CD4-positive, alpha-beta T cell (primary cell): ENCODE results near the gene CSTF3. TPM values are rescaled to one million over a fixed set of nuclear protein-coding genes. Genes with fewer than 3 reads are reported as not detected.

Source experiments
- ATAC-seq: fragments of 200-7000 bp; cut with Tn5 transposase; one replicate; pipeline ENCODE4 v1.10.0; 2022; ENCODE audit warnings: mild to moderate bottlenecking; ENCODE audit not compliant: poor library complexity
- CTCF ChIA-PET: fragments of 350-600 bp; sonication (Branson Sonifier 250); formaldehyde crosslinking; loops from one replicate; lab custom pipeline; 2021; ENCODE audit warnings: antibody characterized with exemption, inconsistent platforms; lab: Charles Lee
- POLR2A ChIA-PET: fragments of 350-600 bp; sonication (Branson Sonifier 250); formaldehyde crosslinking; loops from one replicate; lab custom pipeline; 2021; ENCODE audit warnings: antibody characterized with exemption, inconsistent platforms; lab: Charles Lee
- DNase-seq, 14 experiments: peaks; one replicate each; pipeline ENCODE4 v3.0.0-alpha.2; 2013 to 2020; ENCODE audit warnings: mixed read lengths in 2 of 14
- H3K27ac ChIP-seq, 2 donors: one replicate each; pipeline versions ENCODE4 v1.5.1 to v1.7.0; 2013; ENCODE audit warnings: low read length in 2 of 2, low read depth in 1 of 2, mild to moderate bottlenecking in 1 of 2
- H3K27me3 ChIP-seq, 2 experiments: 1 replicate in 1 of 2; 2 replicates in 1 of 2; pipeline versions ENCODE4 v1.6.1 to v1.7.0; 2013; ENCODE audit warnings: low read length in 2 of 2, control low read depth in 1 of 2, mild to moderate bottlenecking in 1 of 2, moderate library complexity in 1 of 2; ENCODE audit not compliant: insufficient read depth in 2 of 2, control insufficient read depth in 1 of 2
- H3K36me3 ChIP-seq: one replicate; pipeline ENCODE4 v1.6.1; 2013; ENCODE audit warnings: low read length, control low read depth; ENCODE audit not compliant: insufficient read depth
- H3K4me1 ChIP-seq: one replicate; pipeline ENCODE4 v1.6.1; 2013; ENCODE audit warnings: low read length, control low read depth; ENCODE audit not compliant: insufficient read depth
- H3K4me3 ChIP-seq: one replicate; pipeline ENCODE4 v1.5.1; 2013; ENCODE audit warnings: mild to moderate bottlenecking, low read length, moderate library complexity
- H3K9me3 ChIP-seq, 2 experiments: 1 replicate in 1 of 2; 2 replicates in 1 of 2; pipeline versions ENCODE4 v1.6.1 to v1.7.0; 2013; ENCODE audit warnings: low read length in 2 of 2, mild to moderate bottlenecking in 2 of 2, control low read depth in 1 of 2, moderate library complexity in 1 of 2; ENCODE audit not compliant: control insufficient read depth in 1 of 2, insufficient read depth in 1 of 2
- H3K27ac Mint-ChIP-seq: one replicate; pipeline ENCODE4 v1.8.0; 2020; ENCODE audit warnings: mixed read lengths
- H3K27me3 Mint-ChIP-seq: one replicate; pipeline ENCODE4 v1.8.0; 2021; ENCODE audit warnings: mixed read lengths
- H3K36me3 Mint-ChIP-seq: one replicate; pipeline ENCODE4 v1.8.0; 2021; ENCODE audit warnings: low read depth, mixed read lengths
- H3K4me1 Mint-ChIP-seq: one replicate; pipeline ENCODE4 v1.8.0; 2021; ENCODE audit warnings: low read depth, mixed read lengths
- H3K4me3 Mint-ChIP-seq: one replicate; pipeline ENCODE4 v1.8.0; 2020; ENCODE audit warnings: mild to moderate bottlenecking, mixed read lengths
- H3K9me3 Mint-ChIP-seq: one replicate; pipeline ENCODE4 v1.8.0; 2020; ENCODE audit warnings: mixed read lengths
- CTCF ChIP-seq: fragments of 200-600 bp; IDR thresholded peaks from one replicate; pipeline ENCODE4 v1.8.0; 2022; ENCODE audit warnings: antibody characterized with exemption, mild to moderate bottlenecking
- intact Hi-C, 2 experiments: fragments of 100-400 bp; cut with DNase I in 1 of 2; cut with micrococcal nuclease in 1 of 2; formaldehyde crosslinking; loops; one replicate each; pipeline versions ENCODE4 v1.15.1 to v1.9.0; 2023 to 2025; cut with DNase I, micrococcal nuclease
- total RNA-seq, 174 experiments: library from RNA in 2 of 174; stranded (reverse) in 2 of 174; gene quantifications; one replicate each; pipeline ENCODE4 v1.2.3 and lab custom pipeline; 2021 to 2026

The CSTF3 gene
- total RNA-seq, 2 experiments from 2014 or later = 6.4 to 9.9 TPM

- Histone ChIP-seq H3K27ac (no peak overlapping the region), H3K4me1 (no peaks in the 10 kb centered on the region), H3K4me3 (no peak overlapping the region), H3K36me3 (no peaks in the 10 kb centered on the region), H3K27me3 (no peaks in the 10 kb centered on the region), H3K9me3 (no peaks in the 10 kb centered on the region)
- Mint-ChIP-seq H3K9me3 (no peaks in the 10 kb centered on the region), H3K27ac (no peak overlapping the region), H3K4me3 (no peak overlapping the region), H3K27me3 (no peaks in the 10 kb centered on the region), H3K36me3 (no peaks in the 10 kb centered on the region), H3K4me1 (no peaks in the 10 kb centered on the region)
- ChIA-PET CTCF (no interaction called here), POLR2A (interaction anchor here (1.5 kb wide), 1 partner anchor 30 kb away, joined by 4 read pairs; the partner anchor contains the start of gene CSTF3)
- ATAC-seq (no peak), DNase-seq (no peak)
- intact Hi-C loops = no loop called here
- TF ChIP-seq CTCF = no peak
Observed at GRCh38 chr11:33191467-33191866, 30.2 kb upstream of the CSTF3 start.

GRCh38 chr11:33187998-33188722 lies 26.9 kb upstream of the CSTF3 start:
- Mint-ChIP-seq H3K27ac (no peak overlapping the region), H3K4me1 (no peaks in the 10 kb centered on the region), H3K36me3 (no peaks in the 10 kb centered on the region), H3K4me3 (no peak overlapping the region), H3K9me3 (no peaks in the 10 kb centered on the region), H3K27me3 (no peaks in the 10 kb centered on the region)
- Histone ChIP-seq H3K9me3 (no peaks in the 10 kb centered on the region), H3K4me3 (no peak overlapping the region), H3K27me3 (no peaks in the 10 kb centered on the region), H3K4me1 (no peaks in the 10 kb centered on the region), H3K27ac (no peak overlapping the region), H3K36me3 (no peaks in the 10 kb centered on the region)
- intact Hi-C loops = no loop called here
- ATAC-seq (no peak), DNase-seq (peak in 2 of 14 experiments; percentile 29 to 31)
- CTCF ChIA-PET = interaction anchor here (1.0 kb wide), 1 partner anchor 21 kb away, joined by 3 read pairs; no protein-coding TSS in a partner anchor
- POLR2A ChIA-PET = interaction anchor here (0.8 kb wide), 1 partner anchor 10 kb away, joined by 3 read pairs; no protein-coding TSS in a partner anchor
- TF ChIP-seq CTCF = no peak

GRCh38 chr11:33185756-33186155 lies 24.5 kb upstream of the CSTF3 start:
- H3K4me1 ChIP-seq = no peaks in the 10 kb centered on the region
- ChIA-PET POLR2A (no interaction called here), CTCF (no interaction called here)
- H3K27me3 ChIP-seq = no peaks in the 10 kb centered on the region
- Mint-ChIP-seq H3K4me1 (no peaks in the 10 kb centered on the region), H3K36me3 (no peaks in the 10 kb centered on the region), H3K27ac (no peak overlapping the region), H3K4me3 (no peak overlapping the region), H3K27me3 (no peaks in the 10 kb centered on the region), H3K9me3 (no peaks in the 10 kb centered on the region)
- DNase-seq = no peak
- intact Hi-C loops = no loop called here
- TF ChIP-seq CTCF = no peak
- no peak for ATAC-seq
- peaks cover 0 to 4% of the 10 kb centered on the region in 2 experiments for H3K9me3 ChIP-seq
- no peaks in the 10 kb centered on the region for H3K36me3 ChIP-seq
- no peak overlapping the region for H3K4me3 ChIP-seq
- no peak overlapping the region for H3K27ac ChIP-seq
